GM23338 (cell line): ENCODE results near the gene MICALL2.

Experiments used
- EZH2 ChIP-seq: fragments of 200-600 bp; sonication (generic); IDR thresholded peaks from one replicate; pipeline ENCODE4 v1.8.0; 2017; ENCODE audit warnings: antibody characterized with exemption, mild to moderate bottlenecking, low read depth; ENCODE audit not compliant: unreplicated experiment
- EZH2phosphoT487 ChIP-seq: fragments of 200-600 bp; sonication (generic); IDR thresholded peaks from one replicate; pipeline ENCODE4 v1.8.1; 2018; ENCODE audit warnings: antibody characterized with exemption; ENCODE audit not compliant: unreplicated experiment
- TF ChIP-seq, protein P1 (sequence below), 2 experiments: fragments of 200-600 bp in 1 of 2; sonication (generic) in 1 of 2; conservative IDR thresholded peaks; 2 replicates each; pipeline versions ENCODE4 v1.5.1 to v1.6.1; 2016 to 2017; ENCODE audit warnings: antibody characterized with exemption in 2 of 2, low read depth in 2 of 2, mild to moderate bottlenecking in 2 of 2, moderate library complexity in 1 of 2

DNA sequence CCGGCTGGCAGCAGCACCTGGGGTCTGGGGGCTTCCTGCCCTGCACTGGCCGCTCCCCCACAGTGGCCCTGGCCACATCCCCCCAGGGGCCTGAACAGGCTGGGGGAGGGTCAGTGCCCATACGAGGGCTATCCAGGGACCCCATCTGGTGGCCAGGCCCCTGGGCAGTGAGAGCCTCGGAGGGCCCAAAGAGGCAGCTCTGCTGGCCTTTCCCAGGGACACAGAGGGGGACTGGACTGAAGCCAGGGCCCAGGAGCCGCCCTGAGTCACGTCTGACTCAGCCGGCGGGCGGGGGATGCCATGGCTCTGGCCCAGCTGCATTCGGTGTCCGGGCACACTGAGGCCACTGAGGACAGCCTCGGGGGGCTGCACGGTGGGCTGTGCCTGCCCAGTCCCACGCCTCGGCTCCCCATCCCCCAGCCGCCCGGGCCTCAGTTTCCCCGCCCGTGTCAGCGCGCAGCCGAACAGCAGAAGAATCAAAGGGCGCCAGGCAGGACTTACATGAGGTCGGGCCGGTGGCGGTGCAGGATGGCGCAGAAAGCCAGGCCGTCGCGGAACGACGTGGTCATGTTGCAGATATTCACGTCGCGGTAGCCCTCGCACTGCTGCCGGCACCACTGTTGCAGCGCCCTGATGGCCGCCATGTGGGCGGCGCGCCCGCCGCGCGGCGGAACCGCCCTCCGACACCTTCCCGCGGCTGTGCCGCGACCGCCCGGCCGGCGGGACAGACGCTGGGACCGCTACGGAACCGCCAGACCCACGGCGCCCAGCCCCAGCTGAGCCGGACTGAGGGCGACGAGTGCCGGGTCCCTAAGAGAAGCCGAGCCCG, at the start of gene MICALL2:
- TF ChIP-seq, protein P1, sequence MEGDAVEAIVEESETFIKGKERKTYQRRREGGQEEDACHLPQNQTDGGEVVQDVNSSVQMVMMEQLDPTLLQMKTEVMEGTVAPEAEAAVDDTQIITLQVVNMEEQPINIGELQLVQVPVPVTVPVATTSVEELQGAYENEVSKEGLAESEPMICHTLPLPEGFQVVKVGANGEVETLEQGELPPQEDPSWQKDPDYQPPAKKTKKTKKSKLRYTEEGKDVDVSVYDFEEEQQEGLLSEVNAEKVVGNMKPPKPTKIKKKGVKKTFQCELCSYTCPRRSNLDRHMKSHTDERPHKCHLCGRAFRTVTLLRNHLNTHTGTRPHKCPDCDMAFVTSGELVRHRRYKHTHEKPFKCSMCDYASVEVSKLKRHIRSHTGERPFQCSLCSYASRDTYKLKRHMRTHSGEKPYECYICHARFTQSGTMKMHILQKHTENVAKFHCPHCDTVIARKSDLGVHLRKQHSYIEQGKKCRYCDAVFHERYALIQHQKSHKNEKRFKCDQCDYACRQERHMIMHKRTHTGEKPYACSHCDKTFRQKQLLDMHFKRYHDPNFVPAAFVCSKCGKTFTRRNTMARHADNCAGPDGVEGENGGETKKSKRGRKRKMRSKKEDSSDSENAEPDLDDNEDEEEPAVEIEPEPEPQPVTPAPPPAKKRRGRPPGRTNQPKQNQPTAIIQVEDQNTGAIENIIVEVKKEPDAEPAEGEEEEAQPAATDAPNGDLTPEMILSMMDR (conservative IDR thresholded peaks at IDR 0.05; ENCODE audit: low read depth in 2 of 2), result no peak
- TF ChIP-seq EZH2, result no peak
- no peak for TF ChIP-seq EZH2phosphoT487
